ENCODE results near the gene CMIP. TPM values are rescaled to one million over a fixed set of nuclear protein-coding genes. Genes with fewer than 3 reads are reported as not detected.
"Not testable (repeated sequence)": the region's sequence is repeated elsewhere in the genome, so short reads cannot be mapped to it uniquely, and the experiment has no call there.

Gene CMIP
- total RNA-seq, 1 donor from 2014 or later: 19.8 TPM

- intact Hi-C loops (cut with DNase I): no loop called here
- no peak for DNase-seq (ENCODE audit: low spot score)
Measured at GRCh38 chr16:81740169-81740568, 295.6 kb downstream of the CMIP start.

GRCh38 chr16:81741430-81741770 is 296.8 kb downstream of the CMIP start:
- DNase-seq (ENCODE audit: low spot score); intact Hi-C loops (cut with DNase I): not testable (repeated sequence)

GRCh38 chr16:81744385-81744784 is 299.8 kb downstream of the CMIP start:
- intact Hi-C loops (cut with DNase I): no loop called here
- DNase-seq (ENCODE audit: low spot score): no peak

- no peak for DNase-seq (ENCODE audit: low spot score)
- intact Hi-C loops (cut with DNase I): no loop called here
Measured at GRCh38 chr16:81744911-81745310, 300.3 kb downstream of the CMIP start.

GRCh38 chr16:81745704-81746558 is 301.3 kb downstream of the CMIP start:
- peak; percentile 92 for DNase-seq (ENCODE audit: low spot score)
- intact Hi-C loops (cut with DNase I): no loop called here

- no peak for DNase-seq (ENCODE audit: low spot score)
- intact Hi-C loops (cut with DNase I): no loop called here
Measured at GRCh38 chr16:81746566-81746965, 302.0 kb downstream of the CMIP start.

- no peak for DNase-seq (ENCODE audit: low spot score)
- intact Hi-C loops (cut with DNase I): no loop called here
Measured at GRCh38 chr16:81748476-81749198, 304.0 kb downstream of the CMIP start.

- peak; percentile 93 for DNase-seq (ENCODE audit: low spot score)
- intact Hi-C loops (cut with DNase I): no loop called here
Measured at GRCh38 chr16:81752225-81752875, 307.7 kb downstream of the CMIP start.

GRCh38 chr16:81752876-81753227 is 308.2 kb downstream of the CMIP start:
- DNase-seq (ENCODE audit: low spot score): no peak
- intact Hi-C loops (cut with DNase I): no loop called here

- no peak for DNase-seq (ENCODE audit: low spot score)
- intact Hi-C loops (cut with DNase I): no loop called here
Measured at GRCh38 chr16:81754858-81755257, 310.2 kb downstream of the CMIP start.

GRCh38 chr16:81755915-81756614 is 311.5 kb downstream of the CMIP start:
- intact Hi-C loops (cut with DNase I): no loop called here
- DNase-seq (ENCODE audit: low spot score): no peak

- intact Hi-C loops (cut with DNase I): no loop called here
- DNase-seq (ENCODE audit: low spot score): no peak
Measured at GRCh38 chr16:81756615-81757356, 312.2 kb downstream of the CMIP start.

- no peak for DNase-seq (ENCODE audit: low spot score)
- intact Hi-C loops (cut with DNase I): no loop called here
Measured at GRCh38 chr16:81758376-81758775, 313.8 kb downstream of the CMIP start.

Small RNA genes within 50 kb of the gene (microRNA-seq; reads per million reads assigned to microRNA genes)
- gene MIR6504: not detected
- gene MIR7854: not detected

Other genes starting within 250 kb of the CMIP start
- gene BCO1, start 206.1 kb upstream of the CMIP start, total RNA-seq: not detected
- 13.3 TPM for gene GAN, start 129.8 kb upstream of the CMIP start, total RNA-seq

Measured in cardiac septum (tissue), 1 donor.